ENCODE results near the gene ALS2CL.

- TF ChIP-seq POLR2A (IDR thresholded peaks at IDR 0.05) = no peak
- TF ChIP-seq POLR2AphosphoS5 (IDR thresholded peaks at IDR 0.05) = no peak
- TF ChIP-seq CTCF (IDR thresholded peaks at IDR 0.05) = no peak
- TF ChIP-seq EP300 (IDR thresholded peaks at IDR 0.05) = no peak
Observed at GRCh38 chr3:46662771-46663551, 30.5 kb downstream of the ALS2CL start.

Data from gastroesophageal sphincter (tissue), 3 donors.